ENCODE results near the gene SMTNL1. TPM values are rescaled to one million over a fixed set of nuclear protein-coding genes. Genes with fewer than 3 reads are reported as not detected.

SMTNL1 gene
- polyA plus RNA-seq, 2 of the 4 experiments (the other 2 are of a cell fraction): not detected

DNA sequence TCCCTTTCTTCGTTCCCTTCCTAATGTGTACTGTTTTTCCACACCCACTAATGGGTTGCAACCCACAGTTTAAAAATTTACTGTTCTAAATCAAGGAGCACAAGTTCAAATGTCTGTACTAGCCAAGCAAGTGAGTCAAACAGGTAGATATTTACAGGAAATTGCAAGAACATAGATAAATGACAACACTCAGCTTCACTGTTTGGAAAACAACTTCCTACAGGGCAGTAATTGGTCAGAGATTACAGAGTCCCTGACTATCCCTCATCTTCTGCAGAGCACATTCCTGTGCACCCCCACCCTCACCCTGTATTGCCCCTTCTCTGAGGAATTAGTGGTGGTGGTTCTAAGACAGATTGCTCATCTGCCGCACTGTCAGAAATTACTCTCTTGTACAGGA is 62.0 kb downstream of the SMTNL1 start:
- Histone ChIP-seq H3K4me3 (no peak overlapping the region), H3K4me1 (peaks cover 7% of the 10 kb centered on the region; the same call in 1 of the 3 replicates), H3K9me3 (no peaks in the 10 kb centered on the region), H3K27ac (no peak overlapping the region), H3K4me2 (no peak overlapping the region)
- TF ChIP-seq KDM1A (IDR thresholded peaks at IDR 0.05; ENCODE audit: low read depth): no peak
- TF ChIP-seq GATA3 (IDR thresholded peaks at IDR 0.05; ENCODE audit: borderline replicate concordance): no peak
- TF ChIP-seq, protein P1, sequence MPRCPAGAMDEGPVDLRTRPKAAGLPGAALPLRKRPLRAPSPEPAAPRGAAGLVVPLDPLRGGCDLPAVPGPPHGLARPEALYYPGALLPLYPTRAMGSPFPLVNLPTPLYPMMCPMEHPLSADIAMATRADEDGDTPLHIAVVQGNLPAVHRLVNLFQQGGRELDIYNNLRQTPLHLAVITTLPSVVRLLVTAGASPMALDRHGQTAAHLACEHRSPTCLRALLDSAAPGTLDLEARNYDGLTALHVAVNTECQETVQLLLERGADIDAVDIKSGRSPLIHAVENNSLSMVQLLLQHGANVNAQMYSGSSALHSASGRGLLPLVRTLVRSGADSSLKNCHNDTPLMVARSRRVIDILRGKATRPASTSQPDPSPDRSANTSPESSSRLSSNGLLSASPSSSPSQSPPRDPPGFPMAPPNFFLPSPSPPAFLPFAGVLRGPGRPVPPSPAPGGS (IDR thresholded peaks at IDR 0.05): no peak
- no peak for TF ChIP-seq EP300 (IDR thresholded peaks at IDR 0.05)
- TF ChIP-seq MYC (IDR thresholded peaks at IDR 0.05; ENCODE audit: borderline replicate concordance, low read length): no peak
- TF ChIP-seq, protein P2, sequence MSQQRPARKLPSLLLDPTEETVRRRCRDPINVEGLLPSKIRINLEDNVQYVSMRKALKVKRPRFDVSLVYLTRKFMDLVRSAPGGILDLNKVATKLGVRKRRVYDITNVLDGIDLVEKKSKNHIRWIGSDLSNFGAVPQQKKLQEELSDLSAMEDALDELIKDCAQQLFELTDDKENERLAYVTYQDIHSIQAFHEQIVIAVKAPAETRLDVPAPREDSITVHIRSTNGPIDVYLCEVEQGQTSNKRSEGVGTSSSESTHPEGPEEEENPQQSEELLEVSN (IDR thresholded peaks at IDR 0.05; ENCODE audit: borderline replicate concordance, low read depth): no peak
- no peak for TF ChIP-seq FOXS1 (CRISPR knock-in tag; IDR thresholded peaks at IDR 0.05)
- TF ChIP-seq BHLHE40 (IDR thresholded peaks at IDR 0.05; ENCODE audit: low read depth, low read length): no peak
- TF ChIP-seq, protein P3, sequence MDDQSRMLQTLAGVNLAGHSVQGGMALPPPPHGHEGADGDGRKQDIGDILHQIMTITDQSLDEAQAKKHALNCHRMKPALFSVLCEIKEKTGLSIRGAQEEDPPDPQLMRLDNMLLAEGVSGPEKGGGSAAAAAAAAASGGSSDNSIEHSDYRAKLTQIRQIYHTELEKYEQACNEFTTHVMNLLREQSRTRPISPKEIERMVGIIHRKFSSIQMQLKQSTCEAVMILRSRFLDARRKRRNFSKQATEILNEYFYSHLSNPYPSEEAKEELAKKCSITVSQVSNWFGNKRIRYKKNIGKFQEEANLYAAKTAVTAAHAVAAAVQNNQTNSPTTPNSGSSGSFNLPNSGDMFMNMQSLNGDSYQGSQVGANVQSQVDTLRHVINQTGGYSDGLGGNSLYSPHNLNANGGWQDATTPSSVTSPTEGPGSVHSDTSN (IDR thresholded peaks at IDR 0.05): no peak
- TF ChIP-seq FOSL2 (IDR thresholded peaks at IDR 0.05): no peak
- TF ChIP-seq FOSL2 (CRISPR knock-in tag; IDR thresholded peaks at IDR 0.05): no peak
- TF ChIP-seq POLR2A (IDR thresholded peaks at IDR 0.05; ENCODE audit: low read length): no peak
- no peak for TF ChIP-seq MAFK (IDR thresholded peaks at IDR 0.05; ENCODE audit: partially characterized antibody)
- TF ChIP-seq, protein P4, sequence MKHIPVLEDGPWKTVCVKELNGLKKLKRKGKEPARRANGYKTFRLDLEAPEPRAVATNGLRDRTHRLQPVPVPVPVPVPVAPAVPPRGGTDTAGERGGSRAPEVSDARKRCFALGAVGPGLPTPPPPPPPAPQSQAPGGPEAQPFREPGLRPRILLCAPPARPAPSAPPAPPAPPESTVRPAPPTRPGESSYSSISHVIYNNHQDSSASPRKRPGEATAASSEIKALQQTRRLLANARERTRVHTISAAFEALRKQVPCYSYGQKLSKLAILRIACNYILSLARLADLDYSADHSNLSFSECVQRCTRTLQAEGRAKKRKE (CRISPR knock-in tag; IDR thresholded peaks at IDR 0.05; ENCODE audit: low read depth): no peak
- no peak for TF ChIP-seq RAD21 (conservative IDR thresholded peaks at IDR 0.05 in 1 of 2, IDR thresholded peaks at IDR 0.05 in 1 of 2)
- TF ChIP-seq RFX5 (IDR thresholded peaks at IDR 0.05): no peak
- no peak for TF ChIP-seq PHF8 (IDR thresholded peaks at IDR 0.05; ENCODE audit: borderline replicate concordance, low read depth)
- no peak for TF ChIP-seq CHD4 (IDR thresholded peaks at IDR 0.05; ENCODE audit: borderline replicate concordance)
- no peak for TF ChIP-seq ZSCAN20 (CRISPR knock-in tag; IDR thresholded peaks at IDR 0.05)
- TF ChIP-seq NR3C1 (IDR thresholded peaks at IDR 0.05): no peak
- TF ChIP-seq EHMT2 (IDR thresholded peaks at IDR 0.05; ENCODE audit: low read depth): no peak
- POLR2A ChIA-PET: no interaction called here
- CTCF ChIA-PET: interaction anchor here (2.1 to 3.2 kb wide), 3 partner anchors 10 to 45 kb away, joined by 5 to 14 read pairs (median 5); partner anchors contain the start of gene UBE2L6
- FAIRE-seq: no peak
- no peak for ATAC-seq
- no peak for DNase-seq (ENCODE audit: low read depth in 1 of 2, low spot score in 1 of 2)
- WGBS (ENCODE audit: missing lambda C conversion rate): 52% methylated on average over 2 of the region's 2 CpGs

Small RNA genes within 50 kb of the gene (small RNA-seq; reads per million reads assigned to genes)
- gene RN7SL605P: 0 to 0.04 (median 0) reads per million in 6 experiments

Other genes starting within 250 kb of the SMTNL1 start
- 35.0 and 36.5 TPM in 2 replicates for gene TNKS1BP1, start 212.6 kb upstream of the SMTNL1 start, polyA plus RNA-seq (2011; rRNA removed)
- 46.2 to 54.5 TPM (median 53.1 TPM) in 3 replicates for gene TNKS1BP1, start 212.6 kb upstream of the SMTNL1 start, polyA plus RNA-seq (2017; fragmentation: RNase III; extraction: RNeasy Plus Mini Kit Qiagen cat#74134 plus additional on column Dnase treatment)
- gene SSRP1, start 201.7 kb upstream of the SMTNL1 start, polyA plus RNA-seq (2011; rRNA removed): 282 and 288 TPM in 2 replicates
- gene SSRP1, start 201.7 kb upstream of the SMTNL1 start, polyA plus RNA-seq (2017; fragmentation: RNase III; extraction: RNeasy Plus Mini Kit Qiagen cat#74134 plus additional on column Dnase treatment): 323 to 357 TPM (median 335 TPM) in 3 replicates
- 0.36 and 0.37 TPM in 2 replicates for gene P2RX3, start 199.2 kb upstream of the SMTNL1 start, polyA plus RNA-seq (2011; rRNA removed)
- gene P2RX3, start 199.2 kb upstream of the SMTNL1 start, polyA plus RNA-seq (2017; fragmentation: RNase III; extraction: RNeasy Plus Mini Kit Qiagen cat#74134 plus additional on column Dnase treatment): 0.05 to 0.17 TPM in 2 of 3 replicates, not detected in the other
- not detected in 2 replicates for gene PRG3, start 156.4 kb upstream of the SMTNL1 start, polyA plus RNA-seq (2011; rRNA removed)
- gene PRG3, start 156.4 kb upstream of the SMTNL1 start, polyA plus RNA-seq (2017; fragmentation: RNase III; extraction: RNeasy Plus Mini Kit Qiagen cat#74134 plus additional on column Dnase treatment): not detected in 3 replicates
- gene PRG2, start 146.9 kb upstream of the SMTNL1 start, polyA plus RNA-seq (2011; rRNA removed): not detected in 2 replicates
- gene PRG2, start 146.9 kb upstream of the SMTNL1 start, polyA plus RNA-seq (2017; fragmentation: RNase III; extraction: RNeasy Plus Mini Kit Qiagen cat#74134 plus additional on column Dnase treatment): not detected in 3 replicates
- gene SLC43A3, start 110.5 kb upstream of the SMTNL1 start, polyA plus RNA-seq (2011; rRNA removed): 0.30 TPM in 2 replicates
- gene SLC43A3, start 110.5 kb upstream of the SMTNL1 start, polyA plus RNA-seq (2017; fragmentation: RNase III; extraction: RNeasy Plus Mini Kit Qiagen cat#74134 plus additional on column Dnase treatment): 0.12 to 0.22 TPM (median 0.13 TPM) in 3 replicates
- 9.2 and 10.6 TPM in 2 replicates for gene RTN4RL2, start 77.1 kb upstream of the SMTNL1 start, polyA plus RNA-seq (2011; rRNA removed)
- 23.7 to 27.4 TPM (median 25.8 TPM) in 3 replicates for gene RTN4RL2, start 77.1 kb upstream of the SMTNL1 start, polyA plus RNA-seq (2017; fragmentation: RNase III; extraction: RNeasy Plus Mini Kit Qiagen cat#74134 plus additional on column Dnase treatment)
- gene SLC43A1, start 21.9 kb upstream of the SMTNL1 start, polyA plus RNA-seq (2011; rRNA removed): 4.6 and 5.3 TPM in 2 replicates
- gene SLC43A1, start 21.9 kb upstream of the SMTNL1 start, polyA plus RNA-seq (2017; fragmentation: RNase III; extraction: RNeasy Plus Mini Kit Qiagen cat#74134 plus additional on column Dnase treatment): 1.0 to 1.3 TPM (median 1.1 TPM) in 3 replicates
- 248 and 249 TPM in 2 replicates for gene TIMM10, start 6.8 kb upstream of the SMTNL1 start, polyA plus RNA-seq (2011; rRNA removed)
- gene TIMM10, start 6.8 kb upstream of the SMTNL1 start, polyA plus RNA-seq (2017; fragmentation: RNase III; extraction: RNeasy Plus Mini Kit Qiagen cat#74134 plus additional on column Dnase treatment): 172 to 184 TPM (median 179 TPM) in 3 replicates
- gene UBE2L6, start 30.1 kb downstream of the SMTNL1 start, polyA plus RNA-seq (2011; rRNA removed): 14.8 and 17.9 TPM in 2 replicates
- gene UBE2L6, start 30.1 kb downstream of the SMTNL1 start, polyA plus RNA-seq (2017; fragmentation: RNase III; extraction: RNeasy Plus Mini Kit Qiagen cat#74134 plus additional on column Dnase treatment): 18.2 to 21.4 TPM (median 18.7 TPM) in 3 replicates
- 0.59 and 0.91 TPM in 2 replicates for gene SERPING1, start 60.1 kb downstream of the SMTNL1 start, polyA plus RNA-seq (2011; rRNA removed)
- gene SERPING1, start 60.1 kb downstream of the SMTNL1 start, polyA plus RNA-seq (2017; fragmentation: RNase III; extraction: RNeasy Plus Mini Kit Qiagen cat#74134 plus additional on column Dnase treatment): 0.10 to 0.63 TPM (median 0.53 TPM) in 3 replicates
- gene YPEL4, start 112.3 kb downstream of the SMTNL1 start, polyA plus RNA-seq (2011; rRNA removed): 0.04 and 0.13 TPM in 2 replicates
- 0.04 to 0.06 TPM in 2 of 3 replicates, not detected in the other for gene YPEL4, start 112.3 kb downstream of the SMTNL1 start, polyA plus RNA-seq (2017; fragmentation: RNase III; extraction: RNeasy Plus Mini Kit Qiagen cat#74134 plus additional on column Dnase treatment)
- gene CLP1, start 120.2 kb downstream of the SMTNL1 start, polyA plus RNA-seq (2011; rRNA removed): 22.8 and 24.2 TPM in 2 replicates
- 31.6 to 33.0 TPM (median 31.8 TPM) in 3 replicates for gene CLP1, start 120.2 kb downstream of the SMTNL1 start, polyA plus RNA-seq (2017; fragmentation: RNase III; extraction: RNeasy Plus Mini Kit Qiagen cat#74134 plus additional on column Dnase treatment)
- 63.8 and 75.9 TPM in 2 replicates for gene ZDHHC5, start 130.5 kb downstream of the SMTNL1 start, polyA plus RNA-seq (2011; rRNA removed)
- 44.1 to 47.1 TPM (median 46.5 TPM) in 3 replicates for gene ZDHHC5, start 130.5 kb downstream of the SMTNL1 start, polyA plus RNA-seq (2017; fragmentation: RNase III; extraction: RNeasy Plus Mini Kit Qiagen cat#74134 plus additional on column Dnase treatment)
- 33.5 and 38.5 TPM in 2 replicates for gene MED19, start 174.6 kb downstream of the SMTNL1 start, polyA plus RNA-seq (2011; rRNA removed)
- gene MED19, start 174.6 kb downstream of the SMTNL1 start, polyA plus RNA-seq (2017; fragmentation: RNase III; extraction: RNeasy Plus Mini Kit Qiagen cat#74134 plus additional on column Dnase treatment): 22.5 to 23.5 TPM (median 23.3 TPM) in 3 replicates
- 168 and 191 TPM in 2 replicates for gene TMX2, start 175.0 kb downstream of the SMTNL1 start, polyA plus RNA-seq (2011; rRNA removed)
- 137 to 162 TPM (median 140 TPM) in 3 replicates for gene TMX2, start 175.0 kb downstream of the SMTNL1 start, polyA plus RNA-seq (2017; fragmentation: RNase III; extraction: RNeasy Plus Mini Kit Qiagen cat#74134 plus additional on column Dnase treatment)
- 99.7 and 115 TPM in 2 replicates for gene SELENOH, start 203.9 kb downstream of the SMTNL1 start, polyA plus RNA-seq (2011; rRNA removed)
- 91.4 to 96.3 TPM (median 91.8 TPM) in 3 replicates for gene SELENOH, start 203.9 kb downstream of the SMTNL1 start, polyA plus RNA-seq (2017; fragmentation: RNase III; extraction: RNeasy Plus Mini Kit Qiagen cat#74134 plus additional on column Dnase treatment)
- gene BTBD18, start 214.2 kb downstream of the SMTNL1 start, polyA plus RNA-seq (2011; rRNA removed): not detected in 2 replicates
- gene BTBD18, start 214.2 kb downstream of the SMTNL1 start, polyA plus RNA-seq (2017; fragmentation: RNase III; extraction: RNeasy Plus Mini Kit Qiagen cat#74134 plus additional on column Dnase treatment): not detected in 3 replicates
- 146 and 148 TPM in 2 replicates for gene CTNND1, start 224.2 kb downstream of the SMTNL1 start, polyA plus RNA-seq (2011; rRNA removed)
- 72.8 to 74.5 TPM (median 74.1 TPM) in 3 replicates for gene CTNND1, start 224.2 kb downstream of the SMTNL1 start, polyA plus RNA-seq (2017; fragmentation: RNase III; extraction: RNeasy Plus Mini Kit Qiagen cat#74134 plus additional on column Dnase treatment)